CD4-positive, alpha-beta T cell treated with Interleukin-4 for 4 hours (primary cell): ENCODE measurements around the gene UBXN1.
"Not testable (repeated sequence)": the region's sequence is repeated elsewhere in the genome, so short reads cannot be mapped to it uniquely, and the experiment has no call there.

ENCODE experiments used
- DNase-seq: peaks from one replicate; pipeline ENCODE4 v3.0.0-alpha.2; 2020

UBXN1 gene

GRCh38 chr11:62707277-62707861, 28.5 kb upstream of the UBXN1 start, which contains the start of the genes BSCL2 and GNG3:
Gene BSCL2, minus strand, starts transcription at chr11:62707424. Its CDS starts 229 bp downstream, at chr11:62707195.
Gene GNG3, plus strand, starts transcription at chr11:62707676. Its CDS starts 620 bp downstream, at chr11:62708296.
- DNase-seq: no peak

- no peak for DNase-seq
These were observed 28.0 kb upstream of the UBXN1 start for GRCh38 chr11:62706850-62707247.

- peak; percentile 92 for DNase-seq
These were observed 27.3 kb upstream of the UBXN1 start for GRCh38 chr11:62705880-62706849.

- no peak for DNase-seq
These were observed 26.5 kb upstream of the UBXN1 start for GRCh38 chr11:62705413-62705812.

GRCh38 chr11:62703921-62704320, 25.0 kb upstream of the UBXN1 start:
- not testable (repeated sequence) for DNase-seq

- DNase-seq: no peak
These were observed 23.4 kb upstream of the UBXN1 start for GRCh38 chr11:62702246-62702645.

GRCh38 chr11:62694455-62695167, 15.7 kb upstream of the UBXN1 start:
- DNase-seq: peak; percentile 79

- DNase-seq: not testable (repeated sequence)
These were observed 14.8 kb upstream of the UBXN1 start for GRCh38 chr11:62693624-62694023.

- no peak for DNase-seq
These were observed 10.7 kb upstream of the UBXN1 start, which contains the start of gene LRRN4CL for GRCh38 chr11:62689421-62690183. Gene LRRN4CL, minus strand, starts transcription at chr11:62689530. Its CDS starts 1,022 bp downstream, at chr11:62688508.

GRCh38 chr11:62688491-62688890, 9.6 kb upstream of the UBXN1 start:
- DNase-seq: no peak

GRCh38 chr11:62687508-62688396, 8.9 kb upstream of the UBXN1 start:
- DNase-seq: no peak

- no peak for DNase-seq
These were observed 3.6 kb upstream of the UBXN1 start for GRCh38 chr11:62682518-62682917.

GRCh38 chr11:62680825-62681240, 2.0 kb upstream of the UBXN1 start:
- DNase-seq: peak; percentile 47

- DNase-seq: no peak
These were observed 472 bp downstream of the UBXN1 start for GRCh38 chr11:62678433-62678769.

- no peak for DNase-seq
These were observed 1.2 kb downstream of the UBXN1 start for GRCh38 chr11:62677714-62678113.

GRCh38 chr11:62677156-62677555, 1.7 kb downstream of the UBXN1 start:
- DNase-seq: no peak

GRCh38 chr11:62676698-62677097, 2.2 kb downstream of the UBXN1 start:
- DNase-seq: no peak

- DNase-seq: not testable (repeated sequence)
These were observed 3.5 kb downstream of the UBXN1 start for GRCh38 chr11:62675415-62675814.

- no peak for DNase-seq
These were observed 5.7 kb downstream of the UBXN1 start for GRCh38 chr11:62673196-62673525.

GRCh38 chr11:62671608-62672389, 7.1 kb downstream of the UBXN1 start, which contains the start of the genes LBHD1 and UQCC3:
Gene LBHD1, minus strand, starts transcription at chr11:62672267. Its CDS starts 2,236 bp downstream, at chr11:62670031.
Gene UQCC3, plus strand, starts transcription at chr11:62671673. Its CDS starts 73 bp downstream, at chr11:62671746.
- DNase-seq: peak; percentile 85

GRCh38 chr11:62671236-62671607, 7.7 kb downstream of the UBXN1 start:
- no peak for DNase-seq
